Sigmoid colon (tissue), 4 donors: Measurements from ENCODE around the gene DNER.

Experiments used
- POLR2A ChIP-seq, 2 donors: fragments of 450-650 bp; IDR thresholded peaks; one replicate each; pipeline ENCODE4 v1.6.1; 2016; ENCODE audit warnings: antibody characterized with exemption in 2 of 2, mild to moderate bottlenecking in 2 of 2, moderate library complexity in 2 of 2
- POLR2AphosphoS5 ChIP-seq, 4 donors: sonication (generic); formaldehyde crosslinking; IDR thresholded peaks; one replicate each; pipeline ENCODE4 v1.6.1; 2017; ENCODE audit warnings: antibody characterized with exemption in 4 of 4
- TF ChIP-seq, protein P1 (sequence below), 4 experiments: fragments of 450-650 bp in 3 of 4; fragments of 200-600 bp in 1 of 4; IDR thresholded peaks; one replicate each; pipeline ENCODE4 v1.5.1; 2016 to 2019; ENCODE audit warnings: antibody characterized with exemption in 4 of 4, mild to moderate bottlenecking in 3 of 4, moderate library complexity in 2 of 4

DNA sequence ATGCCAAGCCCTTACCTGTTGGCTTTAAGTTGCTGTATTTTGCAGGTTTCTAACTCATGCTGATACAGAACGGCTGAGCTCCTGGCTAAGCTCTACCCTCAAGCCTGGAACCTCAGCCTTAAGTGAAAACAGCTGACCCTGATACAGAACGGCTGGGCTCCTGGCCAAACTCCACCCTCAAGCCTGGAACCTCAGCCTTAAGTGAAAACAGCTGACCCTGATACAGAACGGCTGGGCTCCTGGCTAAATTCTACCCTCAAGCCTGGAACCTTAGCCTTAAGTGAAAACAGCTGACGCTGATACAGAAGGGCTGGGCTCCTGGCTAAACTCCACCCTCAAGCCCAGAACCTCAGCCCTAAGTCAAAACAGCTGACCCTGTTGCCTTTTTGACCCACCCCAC is 17.6 kb upstream of the DNER start:
- TF ChIP-seq, protein P1, sequence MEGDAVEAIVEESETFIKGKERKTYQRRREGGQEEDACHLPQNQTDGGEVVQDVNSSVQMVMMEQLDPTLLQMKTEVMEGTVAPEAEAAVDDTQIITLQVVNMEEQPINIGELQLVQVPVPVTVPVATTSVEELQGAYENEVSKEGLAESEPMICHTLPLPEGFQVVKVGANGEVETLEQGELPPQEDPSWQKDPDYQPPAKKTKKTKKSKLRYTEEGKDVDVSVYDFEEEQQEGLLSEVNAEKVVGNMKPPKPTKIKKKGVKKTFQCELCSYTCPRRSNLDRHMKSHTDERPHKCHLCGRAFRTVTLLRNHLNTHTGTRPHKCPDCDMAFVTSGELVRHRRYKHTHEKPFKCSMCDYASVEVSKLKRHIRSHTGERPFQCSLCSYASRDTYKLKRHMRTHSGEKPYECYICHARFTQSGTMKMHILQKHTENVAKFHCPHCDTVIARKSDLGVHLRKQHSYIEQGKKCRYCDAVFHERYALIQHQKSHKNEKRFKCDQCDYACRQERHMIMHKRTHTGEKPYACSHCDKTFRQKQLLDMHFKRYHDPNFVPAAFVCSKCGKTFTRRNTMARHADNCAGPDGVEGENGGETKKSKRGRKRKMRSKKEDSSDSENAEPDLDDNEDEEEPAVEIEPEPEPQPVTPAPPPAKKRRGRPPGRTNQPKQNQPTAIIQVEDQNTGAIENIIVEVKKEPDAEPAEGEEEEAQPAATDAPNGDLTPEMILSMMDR (IDR thresholded peaks at IDR 0.05): no peak
- TF ChIP-seq POLR2A (IDR thresholded peaks at IDR 0.05) (no peak), POLR2AphosphoS5 (IDR thresholded peaks at IDR 0.05) (no peak)
